ENCODE results near the gene EFHD1. TPM values are rescaled to one million over a fixed set of nuclear protein-coding genes. Genes with fewer than 3 reads are reported as not detected.

Gene EFHD1
- total and polyA plus RNA-seq, 2 experiments from 2014 or later: 3.4 to 6.4 TPM

DNA sequence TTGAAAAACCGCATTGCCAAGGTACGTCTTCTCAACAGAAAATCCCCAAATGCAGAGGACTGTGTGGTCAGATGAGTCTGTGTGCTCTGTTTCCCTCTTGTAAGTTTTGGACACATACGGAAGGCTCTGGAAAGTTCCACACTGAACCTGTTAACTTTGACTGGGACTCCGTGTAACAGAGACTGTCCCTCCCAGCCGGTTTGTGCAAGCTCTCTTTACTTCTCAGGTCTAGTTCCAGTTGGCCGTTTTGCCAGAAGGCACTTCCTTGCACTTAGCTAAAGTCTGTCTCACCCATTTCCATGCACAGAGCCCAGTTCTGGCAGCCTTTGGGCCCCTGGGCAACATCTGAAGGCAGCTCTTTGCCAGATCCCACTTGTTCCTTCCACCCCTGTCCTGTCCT is 22.0 kb downstream of the EFHD1 start:
- Mint-ChIP-seq H3K27ac (no peak overlapping the region), H3K4me1 (no peaks in the 10 kb centered on the region; the same call in 1 of the 3 replicates), H3K27me3 (ENCODE audit: insufficient read depth, low read depth, poor library complexity) (peaks cover 4% of the 10 kb centered on the region), H3K9me3 (no peaks in the 10 kb centered on the region), H3K4me3 (no peak overlapping the region), H3K36me3 (ENCODE audit: low read depth) (no peaks in the 10 kb centered on the region)
- ATAC-seq (no peak), DNase-seq (ENCODE audit: low spot score) (no peak)
- H4K20me1 ChIP-seq (replicated peaks; ENCODE audit: insufficient read depth): no peaks in the 10 kb centered on the region
- no peak overlapping the region for H3K27ac ChIP-seq (ENCODE audit: low read depth)
- no peak overlapping the region for H3K4me3 ChIP-seq
- no peak overlapping the region for H3K4me2 ChIP-seq
- H3F3A ChIP-seq (replicated peaks; ENCODE audit: low read depth): no peaks in the 10 kb centered on the region
- TF ChIP-seq ZNF331 (CRISPR knock-in tag; IDR thresholded peaks at IDR 0.05; ENCODE audit: low read depth): no peak
- no peak for TF ChIP-seq ZNF114 (CRISPR knock-in tag; IDR thresholded peaks at IDR 0.05)
- TF ChIP-seq, protein P1, sequence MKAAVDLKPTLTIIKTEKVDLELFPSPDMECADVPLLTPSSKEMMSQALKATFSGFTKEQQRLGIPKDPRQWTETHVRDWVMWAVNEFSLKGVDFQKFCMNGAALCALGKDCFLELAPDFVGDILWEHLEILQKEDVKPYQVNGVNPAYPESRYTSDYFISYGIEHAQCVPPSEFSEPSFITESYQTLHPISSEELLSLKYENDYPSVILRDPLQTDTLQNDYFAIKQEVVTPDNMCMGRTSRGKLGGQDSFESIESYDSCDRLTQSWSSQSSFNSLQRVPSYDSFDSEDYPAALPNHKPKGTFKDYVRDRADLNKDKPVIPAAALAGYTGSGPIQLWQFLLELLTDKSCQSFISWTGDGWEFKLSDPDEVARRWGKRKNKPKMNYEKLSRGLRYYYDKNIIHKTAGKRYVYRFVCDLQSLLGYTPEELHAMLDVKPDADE (IDR thresholded peaks at IDR 0.05): no peak
- TF ChIP-seq, protein P2, sequence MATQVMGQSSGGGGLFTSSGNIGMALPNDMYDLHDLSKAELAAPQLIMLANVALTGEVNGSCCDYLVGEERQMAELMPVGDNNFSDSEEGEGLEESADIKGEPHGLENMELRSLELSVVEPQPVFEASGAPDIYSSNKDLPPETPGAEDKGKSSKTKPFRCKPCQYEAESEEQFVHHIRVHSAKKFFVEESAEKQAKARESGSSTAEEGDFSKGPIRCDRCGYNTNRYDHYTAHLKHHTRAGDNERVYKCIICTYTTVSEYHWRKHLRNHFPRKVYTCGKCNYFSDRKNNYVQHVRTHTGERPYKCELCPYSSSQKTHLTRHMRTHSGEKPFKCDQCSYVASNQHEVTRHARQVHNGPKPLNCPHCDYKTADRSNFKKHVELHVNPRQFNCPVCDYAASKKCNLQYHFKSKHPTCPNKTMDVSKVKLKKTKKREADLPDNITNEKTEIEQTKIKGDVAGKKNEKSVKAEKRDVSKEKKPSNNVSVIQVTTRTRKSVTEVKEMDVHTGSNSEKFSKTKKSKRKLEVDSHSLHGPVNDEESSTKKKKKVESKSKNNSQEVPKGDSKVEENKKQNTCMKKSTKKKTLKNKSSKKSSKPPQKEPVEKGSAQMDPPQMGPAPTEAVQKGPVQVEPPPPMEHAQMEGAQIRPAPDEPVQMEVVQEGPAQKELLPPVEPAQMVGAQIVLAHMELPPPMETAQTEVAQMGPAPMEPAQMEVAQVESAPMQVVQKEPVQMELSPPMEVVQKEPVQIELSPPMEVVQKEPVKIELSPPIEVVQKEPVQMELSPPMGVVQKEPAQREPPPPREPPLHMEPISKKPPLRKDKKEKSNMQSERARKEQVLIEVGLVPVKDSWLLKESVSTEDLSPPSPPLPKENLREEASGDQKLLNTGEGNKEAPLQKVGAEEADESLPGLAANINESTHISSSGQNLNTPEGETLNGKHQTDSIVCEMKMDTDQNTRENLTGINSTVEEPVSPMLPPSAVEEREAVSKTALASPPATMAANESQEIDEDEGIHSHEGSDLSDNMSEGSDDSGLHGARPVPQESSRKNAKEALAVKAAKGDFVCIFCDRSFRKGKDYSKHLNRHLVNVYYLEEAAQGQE (IDR thresholded peaks at IDR 0.05; ENCODE audit: unreplicated experiment): no peak
- TF ChIP-seq, protein P3, sequence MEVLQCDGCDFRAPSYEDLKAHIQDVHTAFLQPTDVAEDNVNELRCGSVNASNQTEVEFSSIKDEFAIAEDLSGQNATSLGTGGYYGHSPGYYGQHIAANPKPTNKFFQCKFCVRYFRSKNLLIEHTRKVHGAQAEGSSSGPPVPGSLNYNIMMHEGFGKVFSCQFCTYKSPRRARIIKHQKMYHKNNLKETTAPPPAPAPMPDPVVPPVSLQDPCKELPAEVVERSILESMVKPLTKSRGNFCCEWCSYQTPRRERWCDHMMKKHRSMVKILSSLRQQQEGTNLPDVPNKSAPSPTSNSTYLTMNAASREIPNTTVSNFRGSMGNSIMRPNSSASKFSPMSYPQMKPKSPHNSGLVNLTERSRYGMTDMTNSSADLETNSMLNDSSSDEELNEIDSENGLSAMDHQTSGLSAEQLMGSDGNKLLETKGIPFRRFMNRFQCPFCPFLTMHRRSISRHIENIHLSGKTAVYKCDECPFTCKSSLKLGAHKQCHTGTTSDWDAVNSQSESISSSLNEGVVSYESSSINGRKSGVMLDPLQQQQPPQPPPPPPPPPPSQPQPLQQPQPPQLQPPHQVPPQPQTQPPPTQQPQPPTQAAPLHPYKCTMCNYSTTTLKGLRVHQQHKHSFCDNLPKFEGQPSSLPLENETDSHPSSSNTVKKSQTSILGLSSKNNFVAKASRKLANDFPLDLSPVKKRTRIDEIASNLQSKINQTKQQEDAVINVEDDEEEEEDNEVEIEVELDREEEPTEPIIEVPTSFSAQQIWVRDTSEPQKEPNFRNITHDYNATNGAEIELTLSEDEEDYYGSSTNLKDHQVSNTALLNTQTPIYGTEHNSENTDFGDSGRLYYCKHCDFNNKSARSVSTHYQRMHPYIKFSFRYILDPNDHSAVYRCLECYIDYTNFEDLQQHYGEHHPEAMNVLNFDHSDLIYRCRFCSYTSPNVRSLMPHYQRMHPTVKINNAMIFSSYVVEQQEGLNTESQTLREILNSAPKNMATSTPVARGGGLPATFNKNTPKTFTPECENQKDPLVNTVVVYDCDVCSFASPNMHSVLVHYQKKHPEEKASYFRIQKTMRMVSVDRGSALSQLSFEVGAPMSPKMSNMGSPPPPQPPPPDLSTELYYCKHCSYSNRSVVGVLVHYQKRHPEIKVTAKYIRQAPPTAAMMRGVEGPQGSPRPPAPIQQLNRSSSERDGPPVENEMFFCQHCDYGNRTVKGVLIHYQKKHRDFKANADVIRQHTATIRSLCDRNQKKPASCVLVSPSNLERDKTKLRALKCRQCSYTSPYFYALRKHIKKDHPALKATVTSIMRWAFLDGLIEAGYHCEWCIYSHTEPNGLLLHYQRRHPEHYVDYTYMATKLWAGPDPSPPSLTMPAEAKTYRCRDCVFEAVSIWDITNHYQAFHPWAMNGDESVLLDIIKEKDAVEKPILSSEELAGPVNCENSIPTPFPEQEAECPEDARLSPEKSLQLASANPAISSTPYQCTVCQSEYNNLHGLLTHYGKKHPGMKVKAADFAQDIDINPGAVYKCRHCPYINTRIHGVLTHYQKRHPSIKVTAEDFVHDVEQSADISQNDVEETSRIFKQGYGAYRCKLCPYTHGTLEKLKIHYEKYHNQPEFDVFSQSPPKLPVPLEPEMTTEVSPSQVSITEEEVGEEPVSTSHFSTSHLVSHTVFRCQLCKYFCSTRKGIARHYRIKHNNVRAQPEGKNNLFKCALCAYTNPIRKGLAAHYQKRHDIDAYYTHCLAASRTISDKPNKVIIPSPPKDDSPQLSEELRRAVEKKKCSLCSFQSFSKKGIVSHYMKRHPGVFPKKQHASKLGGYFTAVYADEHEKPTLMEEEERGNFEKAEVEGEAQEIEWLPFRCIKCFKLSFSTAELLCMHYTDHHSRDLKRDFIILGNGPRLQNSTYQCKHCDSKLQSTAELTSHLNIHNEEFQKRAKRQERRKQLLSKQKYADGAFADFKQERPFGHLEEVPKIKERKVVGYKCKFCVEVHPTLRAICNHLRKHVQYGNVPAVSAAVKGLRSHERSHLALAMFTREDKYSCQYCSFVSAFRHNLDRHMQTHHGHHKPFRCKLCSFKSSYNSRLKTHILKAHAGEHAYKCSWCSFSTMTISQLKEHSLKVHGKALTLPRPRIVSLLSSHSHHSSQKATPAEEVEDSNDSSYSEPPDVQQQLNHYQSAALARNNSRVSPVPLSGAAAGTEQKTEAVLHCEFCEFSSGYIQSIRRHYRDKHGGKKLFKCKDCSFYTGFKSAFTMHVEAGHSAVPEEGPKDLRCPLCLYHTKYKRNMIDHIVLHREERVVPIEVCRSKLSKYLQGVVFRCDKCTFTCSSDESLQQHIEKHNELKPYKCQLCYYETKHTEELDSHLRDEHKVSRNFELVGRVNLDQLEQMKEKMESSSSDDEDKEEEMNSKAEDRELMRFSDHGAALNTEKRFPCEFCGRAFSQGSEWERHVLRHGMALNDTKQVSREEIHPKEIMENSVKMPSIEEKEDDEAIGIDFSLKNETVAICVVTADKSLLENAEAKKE (CRISPR knock-in tag; IDR thresholded peaks at IDR 0.05): no peak
- TF ChIP-seq, protein P4, sequence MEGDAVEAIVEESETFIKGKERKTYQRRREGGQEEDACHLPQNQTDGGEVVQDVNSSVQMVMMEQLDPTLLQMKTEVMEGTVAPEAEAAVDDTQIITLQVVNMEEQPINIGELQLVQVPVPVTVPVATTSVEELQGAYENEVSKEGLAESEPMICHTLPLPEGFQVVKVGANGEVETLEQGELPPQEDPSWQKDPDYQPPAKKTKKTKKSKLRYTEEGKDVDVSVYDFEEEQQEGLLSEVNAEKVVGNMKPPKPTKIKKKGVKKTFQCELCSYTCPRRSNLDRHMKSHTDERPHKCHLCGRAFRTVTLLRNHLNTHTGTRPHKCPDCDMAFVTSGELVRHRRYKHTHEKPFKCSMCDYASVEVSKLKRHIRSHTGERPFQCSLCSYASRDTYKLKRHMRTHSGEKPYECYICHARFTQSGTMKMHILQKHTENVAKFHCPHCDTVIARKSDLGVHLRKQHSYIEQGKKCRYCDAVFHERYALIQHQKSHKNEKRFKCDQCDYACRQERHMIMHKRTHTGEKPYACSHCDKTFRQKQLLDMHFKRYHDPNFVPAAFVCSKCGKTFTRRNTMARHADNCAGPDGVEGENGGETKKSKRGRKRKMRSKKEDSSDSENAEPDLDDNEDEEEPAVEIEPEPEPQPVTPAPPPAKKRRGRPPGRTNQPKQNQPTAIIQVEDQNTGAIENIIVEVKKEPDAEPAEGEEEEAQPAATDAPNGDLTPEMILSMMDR (conservative IDR thresholded peaks at IDR 0.05; ENCODE audit: low read depth in 2 of 2): no peak
- TF ChIP-seq EZH2phosphoT487 (IDR thresholded peaks at IDR 0.05; ENCODE audit: unreplicated experiment): no peak
- no peaks in the 10 kb centered on the region for H3K36me3 ChIP-seq (ENCODE audit: insufficient read depth)
- H2AFZ ChIP-seq: no peak overlapping the region
- H3K79me2 ChIP-seq (replicated peaks; ENCODE audit: insufficient read depth): no peaks in the 10 kb centered on the region
- no peaks in the 10 kb centered on the region for H3K9me2 ChIP-seq (ENCODE audit: insufficient read depth)
- H3K4me1 ChIP-seq (ENCODE audit: insufficient read depth): peaks cover 13% of the 10 kb centered on the region; the same call in 1 of the 2 replicates
- H3K27me3 ChIP-seq (ENCODE audit: insufficient read depth): no peaks in the 10 kb centered on the region

Measured in GM23338 (cell line).